NCI-H2227 treated with DMSO at 0.1 percent for 48 hours (cell line): Measurements from ENCODE around the gene CYP17A1.
A peak's percentile ranks its signal among the peaks of the same experiment; 100 is the strongest.
"Not testable (repeated sequence)": the region's sequence is repeated elsewhere in the genome, so short reads cannot be mapped to it uniquely, and the experiment has no call there.

Experiments used
- DNase-seq: peaks from one replicate; lab custom pipeline; 2025; lab: John Stamatoyannopoulos, UW

Gene CYP17A1, protein sequence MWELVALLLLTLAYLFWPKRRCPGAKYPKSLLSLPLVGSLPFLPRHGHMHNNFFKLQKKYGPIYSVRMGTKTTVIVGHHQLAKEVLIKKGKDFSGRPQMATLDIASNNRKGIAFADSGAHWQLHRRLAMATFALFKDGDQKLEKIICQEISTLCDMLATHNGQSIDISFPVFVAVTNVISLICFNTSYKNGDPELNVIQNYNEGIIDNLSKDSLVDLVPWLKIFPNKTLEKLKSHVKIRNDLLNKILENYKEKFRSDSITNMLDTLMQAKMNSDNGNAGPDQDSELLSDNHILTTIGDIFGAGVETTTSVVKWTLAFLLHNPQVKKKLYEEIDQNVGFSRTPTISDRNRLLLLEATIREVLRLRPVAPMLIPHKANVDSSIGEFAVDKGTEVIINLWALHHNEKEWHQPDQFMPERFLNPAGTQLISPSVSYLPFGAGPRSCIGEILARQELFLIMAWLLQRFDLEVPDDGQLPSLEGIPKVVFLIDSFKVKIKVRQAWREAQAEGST

DNA sequence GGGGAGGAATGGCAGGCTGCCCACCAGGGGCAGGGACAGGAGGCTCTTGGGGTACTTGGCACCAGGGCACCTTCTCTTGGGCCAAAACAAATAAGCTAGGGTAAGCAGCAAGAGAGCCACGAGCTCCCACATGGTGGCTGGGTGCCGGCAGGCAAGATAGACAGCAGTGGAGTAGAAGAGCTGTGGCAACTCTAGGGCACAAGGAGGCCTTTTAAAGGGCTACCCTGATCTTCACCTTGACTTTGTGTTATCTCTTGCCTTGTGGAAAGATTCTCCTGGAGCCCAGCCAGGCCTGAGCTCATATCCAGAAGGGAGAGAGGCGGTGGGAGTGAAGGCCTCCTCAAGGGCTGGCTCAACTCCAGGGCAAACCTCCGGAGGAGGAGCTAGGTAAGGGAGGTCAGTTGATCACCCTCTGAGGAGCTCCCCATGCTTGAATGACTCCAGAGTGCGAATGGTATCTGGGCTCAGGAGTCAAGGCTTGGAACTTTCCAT lies at the start of gene CYP17A1:
Gene CYP17A1 (minus strand): TSS at position 184 of the 492 bp plus-strand sequence. CDS start 52 bp downstream, at position 132.
- no peak for DNase-seq

DNA sequence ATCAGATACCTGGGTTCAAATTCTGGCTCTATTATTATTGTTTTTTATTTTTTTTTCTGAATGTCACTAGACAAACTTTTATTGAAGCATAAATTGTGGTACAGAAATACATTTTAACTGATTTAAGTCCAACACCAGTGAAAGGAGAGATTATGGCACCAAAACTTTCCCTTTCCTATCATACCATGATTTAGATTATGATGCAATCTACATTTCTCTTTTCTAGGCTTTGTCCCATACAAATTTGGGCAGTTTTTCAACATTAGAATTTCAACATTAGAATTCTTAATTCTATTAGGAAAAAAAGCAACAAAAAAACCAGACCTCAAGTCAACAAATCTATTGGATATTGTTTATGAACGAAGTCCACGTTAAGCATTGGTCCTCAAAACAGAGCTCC lies 43.0 kb upstream of the CYP17A1 start:
- no peak for DNase-seq

GRCh38 chr10:102878629-102879028 lies 41.4 kb upstream of the CYP17A1 start:
- DNase-seq, result no peak

GRCh38 chr10:102876747-102877153 lies 39.5 kb upstream of the CYP17A1 start:
- DNase-seq, result no peak

DNA sequence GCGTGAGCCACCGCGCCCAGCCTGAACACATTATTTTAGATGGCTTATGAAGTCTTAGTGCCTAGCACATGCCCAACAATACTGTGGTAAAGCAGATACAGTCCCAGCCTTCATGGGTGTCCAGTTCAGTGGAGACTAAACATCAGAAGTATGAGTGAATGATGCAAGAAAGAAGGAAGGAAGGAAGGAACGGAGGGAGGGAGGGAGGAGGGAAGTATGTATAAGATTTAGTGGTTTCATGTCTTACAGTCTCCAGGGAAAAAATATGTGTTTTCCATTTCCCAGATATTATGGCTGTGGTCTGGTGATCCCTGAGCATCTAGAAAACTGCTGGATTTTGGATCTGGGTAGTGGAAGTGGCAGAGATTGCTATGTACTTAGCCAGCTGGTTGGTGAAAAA lies 35.0 kb upstream of the CYP17A1 start:
- no peak for DNase-seq

DNA sequence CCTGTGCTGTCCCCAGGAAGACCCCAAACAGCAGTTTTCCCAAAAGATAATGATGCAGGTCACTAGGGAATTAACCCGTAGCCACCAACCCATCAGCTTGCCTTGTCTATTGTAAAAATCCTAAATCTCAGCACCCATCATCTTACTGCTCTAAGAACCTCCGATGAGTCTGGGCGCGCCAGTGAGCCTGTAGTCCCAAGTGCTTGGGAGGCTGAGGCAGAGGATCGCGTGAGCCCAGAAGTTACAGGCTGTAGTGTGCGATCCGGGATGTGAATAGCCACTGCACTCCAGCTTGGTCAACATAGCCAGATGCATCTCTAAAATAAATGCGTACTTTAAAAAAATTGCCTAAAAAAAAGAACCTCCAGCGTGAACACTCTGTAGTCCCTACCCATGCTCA lies 33.0 kb upstream of the CYP17A1 start:
- DNase-seq, result no peak

GRCh38 chr10:102869258-102870198 lies 32.3 kb upstream of the CYP17A1 start, which contains the start of gene AS3MT:
Gene AS3MT, plus strand, starts transcription at chr10:102869470. Its CDS starts 123 bp downstream, at chr10:102869593.
- DNase-seq, result peak; percentile 42

GRCh38 chr10:102868911-102869257 lies 31.7 kb upstream of the CYP17A1 start:
- DNase-seq, result peak; percentile 42

DNA sequence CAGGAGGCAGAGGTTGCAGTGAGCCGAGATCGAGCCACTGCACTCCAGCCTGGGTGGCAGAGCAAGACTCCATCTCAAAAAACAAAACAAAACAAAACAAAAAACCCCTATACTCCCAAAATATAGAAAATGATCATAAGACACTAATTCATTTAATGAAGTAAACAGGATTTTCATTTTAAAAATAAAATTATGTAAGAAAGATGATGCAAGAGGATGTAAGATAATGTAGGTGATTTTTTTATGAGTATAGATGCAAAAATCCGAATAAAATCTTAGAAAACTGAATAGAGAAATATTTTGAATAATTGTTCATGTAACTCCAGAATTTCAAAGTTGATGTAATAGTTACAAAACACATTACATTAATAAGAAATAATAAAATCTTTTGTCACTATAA lies 28.4 kb upstream of the CYP17A1 start:
- no peak for DNase-seq

DNA sequence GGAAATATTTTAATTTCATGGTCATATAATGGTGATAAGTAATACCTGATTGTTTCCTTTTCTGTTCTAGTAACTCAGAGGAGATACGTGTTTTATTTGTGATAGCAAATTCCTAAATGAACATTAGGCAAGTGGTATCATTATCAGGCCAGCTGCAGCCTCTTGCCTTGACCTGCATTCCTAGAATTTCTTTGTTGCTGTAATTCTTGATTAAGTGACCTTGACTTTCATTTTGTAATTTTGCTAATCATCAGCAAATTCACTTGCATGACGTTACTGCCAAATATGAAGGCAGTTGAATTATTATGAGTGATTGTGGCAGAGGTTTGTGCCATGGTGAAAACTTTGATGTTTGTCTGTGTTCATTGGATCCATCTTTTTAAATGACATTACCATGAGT lies 26.4 kb upstream of the CYP17A1 start:
- DNase-seq, result no peak

- no peak for DNase-seq
These were observed 22.7 kb upstream of the CYP17A1 start for GRCh38 chr10:102859911-102860310.

DNA sequence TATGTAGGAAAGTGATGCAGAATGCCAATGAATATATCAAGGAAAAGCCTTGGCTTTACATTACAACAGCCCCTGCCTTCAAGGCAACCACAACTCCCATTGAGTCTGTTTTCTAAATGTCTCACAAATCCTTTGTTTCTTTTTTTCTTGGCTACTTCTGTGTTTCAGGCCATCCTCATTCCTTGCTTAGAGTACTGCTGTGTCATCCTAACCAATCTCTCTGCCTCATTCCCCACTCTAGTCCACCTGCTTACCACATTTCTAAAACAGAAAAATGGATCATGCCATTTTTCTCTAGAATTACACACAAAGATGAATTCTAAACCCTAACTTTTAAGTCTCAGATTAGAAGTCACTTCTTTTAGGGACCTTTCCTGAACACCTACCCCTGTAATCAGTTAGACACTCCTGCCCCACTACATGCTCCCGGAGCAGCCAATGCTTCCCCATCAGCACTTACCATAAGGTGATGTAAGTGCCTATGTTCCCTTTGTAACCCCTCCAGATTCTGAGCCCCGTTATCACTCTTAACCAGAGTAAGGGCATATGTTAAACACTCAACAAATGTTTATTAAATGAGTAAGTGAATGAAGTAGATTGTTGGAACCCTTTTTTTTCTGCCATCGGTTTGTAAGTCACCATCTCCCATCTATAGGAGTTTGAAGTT lies 19.7 kb upstream of the CYP17A1 start:
- no peak for DNase-seq

- DNase-seq, result peak; percentile 68
These were observed 18.7 kb upstream of the CYP17A1 start for GRCh38 chr10:102855731-102856436.

- not testable (repeated sequence) for DNase-seq
These were observed 16.0 kb upstream of the CYP17A1 start for GRCh38 chr10:102853237-102853636.

- no peak for DNase-seq
These were observed 12.9 kb upstream of the CYP17A1 start for GRCh38 chr10:102850025-102850518.

DNA sequence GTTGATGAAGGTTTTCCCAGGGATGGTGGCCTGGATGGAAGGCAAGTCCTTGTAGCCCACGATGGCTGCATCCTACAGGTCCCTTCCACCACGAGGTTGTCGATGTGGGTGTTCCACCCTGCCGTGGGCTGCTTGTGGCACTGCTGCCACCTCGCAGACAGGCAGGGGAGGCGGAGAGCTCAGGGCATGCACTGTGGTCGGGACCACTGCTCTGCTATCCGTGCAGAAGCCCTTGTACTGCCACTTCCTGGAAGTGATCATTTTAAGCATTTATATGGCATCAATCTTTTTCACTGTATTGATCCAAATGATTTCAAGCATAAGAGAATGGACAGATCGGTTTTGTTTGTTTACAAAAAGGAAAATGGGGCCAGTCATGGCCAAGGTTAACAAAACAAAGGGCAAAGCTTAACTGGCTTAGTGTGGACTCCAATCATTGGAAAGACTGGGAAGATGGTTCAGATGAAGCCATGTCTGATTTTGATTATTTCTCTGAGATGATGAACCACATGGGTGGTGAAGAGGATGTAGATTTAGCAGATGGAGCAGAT lies 8.2 kb upstream of the CYP17A1 start:
- no peak for DNase-seq

DNA sequence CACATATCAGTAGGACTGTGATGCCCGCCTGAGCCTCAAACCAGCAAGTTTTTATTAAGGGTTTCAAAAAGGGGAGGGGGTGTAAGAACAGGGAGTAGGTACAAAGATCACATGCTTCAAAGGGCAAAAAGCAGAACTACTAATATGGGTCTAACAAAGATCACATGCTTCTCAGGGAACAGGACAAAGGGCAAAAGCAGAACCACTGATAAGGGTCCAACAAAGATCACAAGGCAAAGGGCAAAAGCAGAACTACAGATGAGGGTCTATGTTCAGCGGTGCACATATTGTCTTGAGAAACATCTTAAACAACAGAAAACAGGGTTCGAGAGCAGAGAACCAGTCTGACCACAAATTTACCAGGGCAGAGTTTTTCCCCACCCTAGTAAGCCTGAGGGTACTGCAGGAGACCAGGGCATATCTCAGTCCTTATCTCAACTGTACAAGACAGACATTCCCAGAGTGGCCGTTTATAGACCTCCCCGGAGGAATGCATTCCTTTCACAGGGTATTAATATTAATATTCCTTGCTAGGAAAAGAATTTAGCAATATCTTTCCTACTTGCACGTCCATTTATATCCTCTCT lies 7.1 kb upstream of the CYP17A1 start:
- DNase-seq, result not testable (repeated sequence)

GRCh38 chr10:102843139-102843538 lies 5.9 kb upstream of the CYP17A1 start:
- DNase-seq, result not testable (repeated sequence)

DNA sequence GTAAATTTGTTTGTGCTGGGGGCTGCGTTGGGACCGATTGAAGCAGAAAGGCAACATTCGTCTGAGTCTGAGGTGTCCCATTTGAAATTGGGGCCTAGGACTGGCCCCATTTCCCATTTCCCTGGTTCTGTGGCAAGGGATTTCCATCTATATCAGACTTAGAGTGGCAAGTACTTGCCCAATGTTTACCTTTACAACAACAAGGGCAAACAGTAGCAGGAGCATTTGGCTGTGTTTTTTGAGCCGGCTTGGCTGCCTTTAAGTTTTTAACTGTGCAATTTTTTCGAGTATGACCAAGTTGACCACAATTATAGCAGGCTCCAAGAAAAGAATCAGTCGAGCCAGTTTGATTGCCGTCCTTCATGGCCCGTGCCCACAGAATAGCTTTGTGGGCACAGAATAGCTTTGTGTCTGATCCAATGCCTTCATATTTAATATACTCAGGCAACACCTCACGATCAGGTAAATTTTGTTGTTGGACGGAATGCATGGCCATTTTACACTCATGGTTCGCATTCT lies 4.7 kb upstream of the CYP17A1 start:
- DNase-seq, result no peak
